NCI-H1105 (cell line): ENCODE data around the gene ADORA2B.
A peak's percentile ranks its signal among the peaks of the same experiment; 100 is the strongest.
"Not testable (repeated sequence)": the region's sequence is repeated elsewhere in the genome, so short reads cannot be mapped to it uniquely, and the experiment has no call there.

Experiments
- DNase-seq: peaks from one replicate; lab custom pipeline; 2025; lab: John Stamatoyannopoulos, UW

The ADORA2B gene

DNA sequence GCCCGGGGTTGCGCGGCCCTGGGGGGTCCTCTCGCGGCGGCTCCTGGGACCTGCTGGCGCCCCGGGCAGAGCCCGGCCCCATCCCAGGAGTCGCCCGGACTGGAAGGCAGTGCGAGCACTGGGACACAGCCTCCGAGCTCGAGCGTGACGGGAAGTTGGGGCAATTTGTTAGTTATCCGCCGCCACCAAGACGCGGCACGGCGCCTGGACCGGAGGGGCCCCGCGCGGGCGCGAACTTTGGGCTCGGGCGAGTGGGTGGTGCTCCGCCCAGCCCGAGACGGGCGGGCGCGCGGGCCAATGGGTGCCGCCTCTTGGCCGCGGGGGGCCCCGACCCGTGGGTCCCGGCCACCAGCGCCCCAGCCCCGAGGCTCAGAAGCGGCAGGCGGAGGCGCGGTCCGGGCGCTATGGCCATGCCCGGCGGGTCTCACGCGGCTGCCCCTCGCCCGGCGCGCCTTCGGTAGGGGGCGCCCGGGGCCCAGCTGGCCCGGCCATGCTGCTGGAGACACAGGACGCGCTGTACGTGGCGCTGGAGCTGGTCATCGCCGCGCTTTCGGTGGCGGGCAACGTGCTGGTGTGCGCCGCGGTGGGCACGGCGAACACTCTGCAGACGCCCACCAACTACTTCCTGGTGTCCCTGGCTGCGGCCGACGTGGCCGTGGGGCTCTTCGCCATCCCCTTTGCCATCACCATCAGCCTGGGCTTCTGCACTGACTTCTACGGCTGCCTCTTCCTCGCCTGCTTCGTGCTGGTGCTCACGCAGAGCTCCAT, at the start of gene ADORA2B:
Gene ADORA2B (plus strand): TSS at position 372 of the 768 bp plus-strand sequence. CDS start 119 bp downstream, at position 491.
- DNase-seq, result peak; percentile 57

DNA sequence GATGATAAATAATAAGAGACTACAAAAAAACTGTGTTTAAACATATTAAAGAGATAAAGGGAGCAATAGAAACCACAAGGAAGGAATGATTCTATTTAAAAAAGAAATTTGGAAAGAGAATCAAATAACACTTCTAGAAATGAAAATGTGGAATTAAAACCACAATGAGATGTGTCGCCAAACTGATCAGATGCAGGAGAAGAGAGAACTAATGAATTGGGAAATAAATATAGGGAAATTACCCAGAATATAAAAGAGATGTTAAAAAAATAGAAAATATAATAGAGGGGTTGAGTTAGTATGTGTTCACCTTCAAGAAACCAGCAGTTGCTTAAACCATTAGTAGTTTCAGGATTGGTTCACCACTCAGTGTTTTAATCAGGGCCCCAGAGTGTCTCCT, 48.7 kb upstream of the ADORA2B start:
- DNase-seq, result no peak

DNA sequence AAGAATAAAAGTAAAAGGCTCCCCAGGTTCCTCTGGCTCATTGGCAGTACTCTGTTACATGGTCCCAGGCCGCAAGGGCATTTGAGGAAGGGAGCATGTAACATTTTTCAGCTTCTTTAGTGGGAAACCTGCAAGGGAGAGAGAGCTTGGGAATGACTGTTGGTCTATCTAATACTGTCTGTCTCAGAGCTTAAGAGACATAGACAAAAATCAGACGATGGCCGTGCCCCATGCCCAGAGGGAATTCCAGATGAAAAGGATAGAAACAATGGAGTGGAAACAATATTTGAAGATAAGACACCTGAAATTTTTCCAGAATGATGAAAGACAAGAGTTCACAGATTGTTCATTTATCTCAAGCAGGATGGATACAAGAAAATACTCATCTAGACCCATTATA, 48.1 kb upstream of the ADORA2B start:
- no peak for DNase-seq

DNA sequence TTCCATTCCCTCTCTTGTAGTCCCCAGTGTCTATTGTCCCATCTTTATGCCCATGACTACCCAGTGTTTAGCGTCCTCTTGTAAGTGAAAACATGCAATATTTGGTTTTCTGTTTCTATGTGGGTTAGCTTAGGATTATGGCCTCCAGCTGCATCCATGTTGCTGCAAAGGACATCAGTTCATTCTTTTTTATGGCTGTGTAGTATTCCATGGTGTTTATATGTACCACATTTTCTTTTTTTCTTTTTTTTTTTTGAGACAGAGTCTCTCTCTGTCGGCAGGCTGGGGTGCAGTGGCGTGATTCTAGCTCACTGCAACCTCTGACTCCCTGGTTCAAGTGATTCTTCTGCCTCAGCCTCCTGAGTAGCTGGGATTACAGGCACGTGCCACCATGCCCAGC, 45.3 kb upstream of the ADORA2B start:
- not testable (repeated sequence) for DNase-seq

DNA sequence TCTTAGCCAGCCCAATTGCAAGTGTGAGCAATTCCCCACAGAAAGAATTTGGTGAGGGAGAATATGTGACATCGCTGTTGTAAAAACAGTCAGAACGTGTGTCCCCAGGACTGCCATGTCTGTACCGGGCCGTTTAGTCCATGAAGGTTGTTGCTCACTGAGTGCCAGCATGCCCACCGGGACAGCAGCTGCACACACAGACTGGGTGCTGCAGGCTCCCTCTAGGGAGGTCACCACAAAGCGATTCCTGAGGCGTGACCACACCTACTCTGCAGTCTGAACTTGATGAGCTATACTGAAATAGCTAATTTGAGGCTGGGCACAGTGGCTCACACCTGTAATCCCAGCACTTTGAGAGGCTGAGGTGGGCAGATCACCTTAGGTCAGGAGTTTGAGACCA, 44.1 kb upstream of the ADORA2B start:
- no peak for DNase-seq

DNA sequence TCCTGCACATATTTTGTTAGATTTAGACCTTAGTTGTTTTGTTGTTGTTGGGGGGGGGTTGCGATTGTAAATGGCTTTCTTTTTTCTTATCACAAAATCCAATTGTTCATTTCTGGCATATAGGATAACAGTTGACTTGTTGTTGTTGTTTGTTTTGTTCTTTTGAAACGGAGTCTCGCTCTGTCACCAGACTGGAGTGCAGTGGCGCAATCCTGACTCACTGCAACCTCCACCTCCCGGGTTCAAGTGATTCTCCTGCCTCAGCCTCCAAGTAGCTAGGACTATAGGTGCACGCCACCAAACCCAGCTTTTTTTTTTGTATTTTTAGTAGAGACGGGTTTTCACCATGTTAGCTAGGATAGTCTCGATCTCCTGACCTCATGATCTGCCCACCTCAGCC, 39.7 kb upstream of the ADORA2B start:
- DNase-seq, result not testable (repeated sequence)

DNA sequence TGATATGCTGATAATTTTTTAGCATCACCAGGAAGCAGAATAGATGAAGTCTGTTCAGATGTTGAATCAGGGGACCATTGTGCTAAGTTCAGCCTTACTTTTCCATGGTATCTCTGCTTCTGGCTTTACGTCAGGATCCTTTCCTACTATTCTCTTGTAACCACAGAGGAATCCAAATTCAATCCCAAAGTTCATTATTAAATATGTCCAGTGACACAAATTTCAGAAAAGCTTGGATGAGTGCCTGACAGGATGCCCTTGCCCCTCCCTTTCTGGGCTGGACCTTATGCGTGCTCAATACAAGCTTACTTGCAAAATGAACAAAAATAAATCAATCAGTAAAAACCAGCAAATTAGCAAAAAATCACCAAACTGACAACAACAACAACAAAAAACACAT, 37.6 kb upstream of the ADORA2B start:
- DNase-seq, result no peak

DNA sequence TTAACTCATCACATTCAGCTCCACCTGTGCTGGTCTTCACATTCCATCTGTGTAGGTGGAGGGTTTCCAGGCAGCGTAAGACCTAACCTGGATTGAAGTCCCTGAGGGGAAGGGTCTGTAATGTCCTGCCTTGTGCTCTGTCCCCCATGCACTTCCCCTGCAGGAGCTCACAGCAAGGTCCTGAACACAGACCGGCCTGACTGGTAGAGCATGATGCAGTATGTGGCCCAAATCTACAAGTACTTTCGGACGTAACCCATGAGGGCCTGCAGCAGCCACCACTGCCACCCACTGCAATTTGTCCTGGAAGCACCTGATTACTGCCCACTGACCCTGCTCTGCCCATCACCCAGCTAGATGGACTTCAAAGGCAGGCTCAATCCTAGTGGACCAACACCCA, 36.6 kb upstream of the ADORA2B start:
- no peak for DNase-seq

DNA sequence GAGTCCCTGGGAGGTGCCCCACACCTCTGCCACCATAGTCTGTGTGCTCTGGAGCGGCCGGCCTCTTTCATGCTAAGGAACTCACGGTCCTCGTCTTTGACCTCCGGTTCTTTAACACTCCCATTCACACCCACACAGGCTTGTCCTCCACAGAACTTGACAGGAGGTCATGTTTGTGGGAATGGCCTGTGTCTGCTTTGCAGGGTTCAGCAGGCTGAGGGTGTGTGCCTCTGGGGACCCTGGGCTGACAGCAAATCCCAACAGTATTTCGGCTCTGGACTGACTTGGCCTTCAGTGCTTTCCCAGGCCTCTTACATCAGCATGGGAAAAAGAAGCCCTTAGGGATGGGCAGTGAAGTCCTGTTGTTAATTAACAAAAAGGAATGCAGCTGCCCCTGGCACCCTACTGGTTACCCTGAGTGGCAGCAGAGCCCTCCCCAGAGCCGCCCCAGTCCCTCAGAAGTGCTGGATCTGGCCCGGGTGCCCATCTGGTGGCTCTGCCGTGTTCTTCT, 35.4 kb upstream of the ADORA2B start:
- DNase-seq, result no peak

DNA sequence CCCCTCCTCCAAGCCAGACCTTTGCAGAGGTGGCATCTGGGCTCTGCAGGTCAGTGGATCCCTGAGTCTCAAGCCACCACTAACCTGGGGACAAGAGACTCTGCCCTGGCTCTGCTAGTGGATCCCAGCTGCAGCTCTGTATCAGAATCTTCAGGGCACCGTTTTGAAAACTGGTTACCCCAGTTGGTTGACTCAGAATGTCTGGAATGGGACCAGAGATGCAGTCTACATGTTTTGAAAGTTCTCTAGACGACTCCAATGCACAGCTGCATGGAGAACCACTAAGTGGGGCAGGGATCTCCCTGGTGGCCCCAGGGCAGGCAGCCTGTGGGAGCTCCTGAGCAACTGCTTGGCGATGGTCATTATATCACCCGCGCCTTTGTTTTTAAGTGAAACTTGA, 34.1 kb upstream of the ADORA2B start:
- no peak for DNase-seq

DNA sequence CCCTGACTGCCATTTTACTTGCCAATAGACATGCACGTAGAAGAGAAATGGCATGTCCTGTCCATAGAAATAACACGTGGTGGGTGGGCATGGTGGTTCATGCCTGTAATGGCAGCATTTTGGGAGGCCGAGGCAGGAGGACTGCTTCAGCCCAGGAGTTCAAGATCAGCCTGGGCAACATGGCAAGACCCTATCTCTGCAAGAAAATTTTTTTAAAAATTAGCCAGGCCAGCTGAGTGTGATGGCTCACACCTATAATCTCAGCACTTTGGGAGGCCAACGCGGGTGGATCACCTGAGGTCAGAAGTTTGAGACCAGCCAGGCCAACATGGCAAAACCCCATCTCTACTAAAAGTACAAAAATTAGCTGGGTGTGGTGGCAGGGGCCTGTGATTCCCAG, 33.2 kb upstream of the ADORA2B start:
- not testable (repeated sequence) for DNase-seq

DNA sequence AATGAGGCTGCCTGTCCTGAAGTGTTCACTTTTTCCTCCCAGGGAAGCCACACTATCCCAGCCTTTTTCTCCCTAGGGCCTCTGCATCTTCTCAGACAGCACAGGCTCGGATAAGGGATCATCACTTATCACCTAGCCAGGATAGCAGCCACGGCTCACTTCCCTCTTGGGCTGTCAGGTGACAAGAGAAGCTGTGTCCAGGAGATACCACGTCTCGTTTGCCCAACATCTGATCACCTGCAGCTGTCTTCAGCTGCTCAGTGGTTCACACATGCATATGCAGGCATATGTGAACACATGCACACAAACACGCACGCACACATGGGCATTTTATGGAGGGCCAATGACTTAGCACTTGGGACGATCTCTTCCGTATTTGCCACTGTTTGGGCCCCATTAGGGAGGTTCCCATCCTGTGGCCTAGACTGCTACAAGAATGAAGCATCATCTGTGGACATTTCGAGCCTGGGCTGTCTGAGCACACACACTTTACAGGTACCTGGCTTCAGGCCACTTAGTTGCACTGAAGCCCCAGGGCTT, 32.4 kb upstream of the ADORA2B start:
- DNase-seq, result no peak

DNA sequence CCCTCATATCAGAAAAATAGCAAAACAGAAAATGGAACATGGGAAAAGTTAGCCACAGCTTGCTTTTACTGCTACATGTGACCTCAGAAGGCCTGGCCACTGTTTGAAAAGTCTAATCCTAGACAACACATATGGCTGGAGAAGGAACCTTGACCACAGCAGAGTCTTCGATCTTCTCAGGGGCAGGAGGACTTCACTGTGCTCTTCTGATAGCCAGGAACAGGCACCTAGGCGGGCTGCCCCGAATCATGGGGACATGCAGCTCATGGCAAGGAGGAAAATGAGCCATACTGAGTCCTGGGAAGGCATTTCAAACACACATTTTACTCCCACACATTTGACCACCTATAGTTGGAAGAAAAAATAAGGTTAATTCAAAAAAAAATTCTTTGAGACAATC, 31.1 kb upstream of the ADORA2B start:
- DNase-seq, result no peak

DNA sequence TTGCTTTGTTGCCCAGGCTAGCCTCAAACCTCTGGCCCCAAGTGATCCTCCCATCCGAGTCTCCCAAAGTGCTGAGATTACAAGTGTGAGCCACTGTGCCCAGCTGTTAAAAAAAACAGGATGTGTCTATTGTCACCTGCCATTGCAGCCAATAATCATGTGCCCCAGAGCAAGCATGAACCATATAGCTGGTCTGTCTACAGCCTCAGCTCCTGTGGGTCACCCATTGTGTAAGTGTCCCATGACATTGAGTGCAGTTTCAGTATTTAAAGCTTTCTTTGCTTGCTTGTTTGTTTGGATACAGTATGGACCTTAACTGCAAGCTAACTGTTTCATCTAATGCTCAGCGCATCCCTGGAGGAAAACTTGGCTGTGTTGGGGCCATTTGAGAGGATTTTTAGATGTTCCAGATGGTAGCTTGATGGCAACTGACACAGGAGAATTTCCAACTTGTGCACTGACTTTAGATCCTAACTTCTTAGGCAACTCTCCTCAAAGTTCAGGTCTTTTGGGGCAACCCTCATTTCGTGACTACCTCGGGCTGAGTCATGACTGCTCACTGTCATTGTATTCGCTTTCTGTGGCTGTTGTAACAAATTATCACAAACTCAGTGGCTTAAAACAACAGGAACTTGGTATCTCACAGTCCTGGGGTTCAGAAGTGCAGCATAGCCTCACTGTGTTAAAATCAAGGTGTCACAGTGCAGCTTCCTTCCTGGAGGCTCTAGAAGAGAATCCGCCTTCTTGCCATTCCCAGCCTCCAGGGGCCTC, 30.3 kb upstream of the ADORA2B start:
- DNase-seq, result no peak

DNA sequence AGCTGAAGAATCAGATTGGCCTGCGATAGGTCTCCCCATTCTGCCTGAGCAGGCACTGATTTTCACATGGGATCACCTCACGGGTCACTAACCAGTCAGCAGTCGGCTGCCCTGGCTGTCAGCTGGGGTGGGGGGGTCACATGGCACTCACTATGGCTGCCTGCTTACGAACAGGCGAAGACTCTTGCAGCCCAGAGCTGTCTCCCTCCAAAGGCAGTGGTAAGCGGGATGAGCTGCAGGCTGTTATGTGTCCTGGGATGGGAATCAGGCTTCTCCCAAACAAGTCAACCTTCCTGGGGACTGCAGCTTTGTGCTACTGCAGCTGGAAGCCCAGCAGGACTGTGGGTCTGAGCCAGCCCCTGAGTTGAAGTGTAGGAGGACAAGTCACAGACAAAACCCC, 29.0 kb upstream of the ADORA2B start:
- DNase-seq, result no peak

DNA sequence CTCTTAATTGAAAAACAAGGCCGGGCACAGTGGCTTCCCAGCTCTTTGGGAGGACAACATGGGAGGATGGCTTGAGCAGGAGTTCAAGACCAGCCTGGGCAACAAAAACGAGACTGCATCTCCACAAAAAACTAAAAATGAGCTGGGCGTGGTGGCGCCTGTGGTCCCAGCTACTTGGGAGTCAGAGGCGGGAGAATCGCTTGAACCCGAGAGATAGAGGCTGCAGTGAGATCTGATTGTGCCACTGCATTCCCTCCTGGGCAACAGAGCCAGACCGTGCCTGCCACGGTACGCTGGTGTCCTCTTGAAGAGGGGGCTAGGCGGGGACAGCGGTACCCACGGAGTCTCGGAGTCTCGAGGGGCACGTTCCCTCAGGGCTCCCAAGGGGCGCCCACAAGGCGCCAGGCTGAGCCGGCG, 27.9 kb upstream of the ADORA2B start:
- DNase-seq, result no peak

DNA sequence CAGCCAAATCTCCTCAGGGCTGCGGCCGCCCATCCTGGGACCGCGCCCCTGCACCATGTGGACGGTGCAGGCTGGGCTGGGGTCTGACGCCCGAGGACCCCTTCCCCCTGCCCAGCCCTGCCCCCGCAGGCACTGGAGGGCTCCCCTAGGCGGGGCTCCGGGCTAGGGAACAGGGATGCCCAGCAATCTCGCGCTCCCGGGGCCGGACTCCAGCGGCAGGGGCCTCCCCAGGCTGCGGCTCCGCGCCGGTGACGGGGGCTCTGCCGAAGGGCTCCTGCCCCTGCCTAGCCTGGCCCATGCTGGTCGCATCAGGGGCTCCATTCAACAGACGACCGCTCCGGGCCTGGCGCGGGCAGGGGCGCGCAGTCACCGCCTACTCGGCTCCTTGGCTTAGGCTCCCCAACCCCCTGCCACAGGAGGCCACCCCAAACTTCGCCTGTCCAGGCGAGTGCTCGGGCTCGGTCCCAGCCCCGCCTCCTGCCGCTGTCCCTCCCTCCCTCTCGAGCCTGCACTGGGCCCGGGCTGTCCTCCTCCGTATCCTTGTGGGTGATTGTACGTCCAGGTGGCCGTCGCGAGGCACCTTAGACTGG, 27.4 kb upstream of the ADORA2B start:
- no peak for DNase-seq

DNA sequence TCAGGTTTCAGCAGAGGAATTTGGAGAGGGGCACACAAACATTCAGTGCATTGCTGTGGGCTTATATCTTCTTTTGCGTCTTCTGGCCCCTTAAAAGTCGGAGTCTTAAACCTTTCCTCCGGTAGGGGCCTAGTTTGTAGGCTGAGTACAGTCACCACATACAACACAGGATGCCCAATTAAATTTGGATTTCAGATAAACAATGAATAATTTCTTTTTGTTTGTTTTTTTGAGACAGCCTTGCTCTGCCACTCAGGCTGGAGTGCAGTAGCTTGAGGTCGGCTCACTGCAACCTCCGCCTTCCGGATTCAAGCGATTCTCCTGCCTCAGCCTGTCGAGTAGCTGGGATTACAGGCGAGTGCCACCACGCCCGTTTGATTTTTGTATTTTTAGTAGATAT, 26.7 kb upstream of the ADORA2B start:
- DNase-seq, result no peak

DNA sequence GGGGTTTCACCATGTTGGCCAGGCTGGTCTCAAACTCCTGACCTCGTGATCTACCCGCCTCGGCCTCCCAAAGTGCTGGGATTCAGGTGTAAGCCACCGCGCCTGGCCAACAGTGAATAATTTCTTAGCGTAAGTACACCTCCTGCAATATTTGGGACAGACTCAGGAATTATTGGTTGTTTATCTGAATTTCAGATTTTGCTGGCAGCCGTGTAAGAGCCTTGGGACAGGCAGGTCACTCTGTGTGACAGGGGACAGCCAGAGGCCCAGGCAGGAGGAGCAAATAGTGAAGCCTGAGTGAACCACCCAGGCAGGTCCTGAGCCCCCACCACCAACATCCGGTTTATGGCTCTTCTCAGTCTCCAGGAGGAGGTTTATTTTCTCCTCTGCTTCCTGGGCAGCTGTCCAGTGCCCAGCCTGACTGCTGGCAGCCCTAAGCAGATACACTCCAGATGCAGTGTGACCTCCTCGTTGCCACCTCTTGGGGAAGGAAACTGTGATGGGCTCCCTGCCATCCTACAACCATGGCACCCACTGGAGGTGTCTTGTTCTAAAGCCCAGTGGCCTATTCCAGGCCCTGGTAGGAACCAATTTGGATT, 26.2 kb upstream of the ADORA2B start:
- no peak for DNase-seq

DNA sequence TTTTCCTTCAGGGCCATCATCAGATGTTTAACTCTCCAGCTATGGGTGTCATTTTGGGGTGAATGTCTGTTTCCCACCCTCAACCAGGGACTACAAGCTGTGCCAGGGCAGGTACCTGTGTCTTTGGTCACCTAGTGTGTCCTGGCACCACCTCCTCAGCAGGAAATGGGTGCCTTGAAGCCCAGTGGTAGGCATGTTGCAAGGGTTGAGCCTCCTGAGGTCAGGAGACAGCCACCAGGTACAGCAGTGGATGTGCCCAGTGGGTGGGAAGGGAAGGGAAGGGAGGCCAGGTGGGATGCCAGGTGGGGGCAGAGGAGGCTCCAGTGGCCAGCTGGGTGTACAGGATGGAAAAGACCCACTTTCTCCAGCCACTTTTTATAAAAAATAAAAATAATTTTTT, 25.5 kb upstream of the ADORA2B start:
- DNase-seq, result no peak

DNA sequence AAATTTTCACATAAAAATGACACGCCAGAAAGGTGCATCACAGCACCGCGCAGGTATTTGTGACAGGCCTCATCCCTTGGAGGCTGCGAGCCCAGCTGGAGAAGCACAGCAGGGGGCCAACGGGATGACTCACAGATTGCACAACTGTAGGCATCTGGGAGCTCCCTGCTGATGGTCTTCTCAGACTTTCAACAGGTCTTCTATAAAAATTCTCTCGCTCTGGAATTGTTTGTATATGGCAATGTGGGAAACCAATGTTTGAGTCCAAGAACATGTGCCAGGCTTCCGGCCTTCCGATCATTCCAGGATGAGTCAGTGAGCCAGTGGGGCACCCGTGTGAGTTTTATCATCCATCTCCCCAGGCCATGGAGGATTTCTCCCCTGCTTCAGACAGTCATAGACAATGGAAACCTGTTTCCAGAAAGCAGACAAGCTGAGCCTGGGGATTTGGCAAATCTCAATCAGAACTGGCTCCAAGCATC, 24.1 kb upstream of the ADORA2B start:
- no peak for DNase-seq

DNA sequence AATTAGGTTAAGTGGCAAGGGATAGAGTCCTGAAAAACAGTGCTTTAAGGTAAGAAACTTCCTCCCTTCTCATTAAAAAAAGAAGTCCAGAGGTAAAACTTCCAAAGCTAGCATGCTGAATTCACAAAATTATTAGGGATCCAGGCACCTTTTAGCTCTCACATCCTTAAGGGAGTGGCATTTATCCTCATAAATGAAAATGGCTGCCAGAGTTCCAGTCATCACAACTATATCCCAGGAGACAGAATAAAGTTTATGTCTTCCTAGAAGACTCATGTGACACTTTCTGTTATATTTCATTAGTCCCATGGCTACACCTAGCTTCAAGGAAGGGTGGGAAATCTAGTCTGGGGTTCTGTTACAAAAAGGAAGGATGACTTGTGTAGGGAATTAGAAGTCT, 23.3 kb upstream of the ADORA2B start:
- DNase-seq, result no peak
